Measurements from ENCODE around the gene ZNF814. TPM values are rescaled to one million over a fixed set of nuclear protein-coding genes. Genes with fewer than 3 reads are reported as not detected.

Gene ZNF814
- total and polyA plus RNA-seq, 2 experiments from 2014 or later, result 3.6 to 14.1 TPM

GRCh38 chr19:57803265-57803593 is 85.6 kb downstream of the ZNF814 start:
- no peaks in the 10 kb centered on the region for H3K9me2 ChIP-seq (ENCODE audit: insufficient read depth)
- peak overlapping the region; percentile 90 for H3K9ac ChIP-seq
- H3K79me2 ChIP-seq (ENCODE audit: insufficient read depth), result peaks cover 76% of the 10 kb centered on the region
- H4K20me1 ChIP-seq (ENCODE audit: insufficient read depth), result no peaks in the 10 kb centered on the region
- H3K36me3 ChIP-seq (ENCODE audit: low read depth), result peaks cover 9% of the 10 kb centered on the region; the same call in 1 of the 2 replicates
- H2AFZ ChIP-seq, result peak overlapping the region; percentile 94
- H3K27ac ChIP-seq, result peak overlapping the region; percentile 88
- H3F3A ChIP-seq (ENCODE audit: insufficient read depth), result peaks cover 29% of the 10 kb centered on the region
- in situ Hi-C loops (cut with MboI), result no loop called here
- no peaks in the 10 kb centered on the region for H3K27me3 ChIP-seq (replicated peaks; ENCODE audit: insufficient read depth)
- no peak for DNase-seq
- TF ChIP-seq EZH2phosphoT487 (IDR thresholded peaks at IDR 0.05; ENCODE audit: insufficient read depth, low read depth), result no peak
- no peak for TF ChIP-seq EZH2 (IDR thresholded peaks at IDR 0.05; ENCODE audit: insufficient read depth, poor library complexity, severe bottlenecking)
- no peaks in the 10 kb centered on the region for H3K9me3 ChIP-seq (ENCODE audit: low read depth)
- peaks cover 13% of the 10 kb centered on the region for H3K4me1 ChIP-seq (ENCODE audit: insufficient read depth)
- WGBS, 2 experiments (ENCODE audit: low coverage in 1 of 2, low lambda C conversion rate in 2 of 2, missing lambda C conversion rate in 2 of 2), result 10 to 52% methylated on average over 1 to 6 of the region's 6 CpGs
- peak overlapping the region; percentile 94 for H3K4me3 ChIP-seq
- peak overlapping the region; percentile 97 for H3K4me2 ChIP-seq (ENCODE audit: unreplicated experiment)

- WGBS, 2 experiments (ENCODE audit: low coverage in 1 of 2, low lambda C conversion rate in 2 of 2, missing lambda C conversion rate in 2 of 2), result 83 to 84% methylated on average over 4 of the region's 4 CpGs
- Histone ChIP-seq H3K4me2 (ENCODE audit: unreplicated experiment) (no peak overlapping the region), H3K36me3 (ENCODE audit: low read depth) (0 out of 2 replicates have a peak, but pooled peaks cover 3% of the 10 kb centered on the region)
Observed at GRCh38 chr19:57802269-57802668, 86.6 kb downstream of the ZNF814 start.

GRCh38 chr19:57800696-57801095 is 88.1 kb downstream of the ZNF814 start:
- in situ Hi-C loops (cut with MboI), result no loop called here
- H3F3A ChIP-seq (ENCODE audit: insufficient read depth), result peaks cover 18% of the 10 kb centered on the region
- no peak overlapping the region for H3K4me3 ChIP-seq
- no peak overlapping the region for H3K27ac ChIP-seq
- H4K20me1 ChIP-seq (ENCODE audit: insufficient read depth), result no peaks in the 10 kb centered on the region
- no peaks in the 10 kb centered on the region for H3K27me3 ChIP-seq (replicated peaks; ENCODE audit: insufficient read depth)
- 0 out of 2 replicates have a peak, but pooled peaks cover 2% of the 10 kb centered on the region for H3K36me3 ChIP-seq (ENCODE audit: low read depth)
- H3K9me2 ChIP-seq (ENCODE audit: insufficient read depth), result no peaks in the 10 kb centered on the region
- DNase-seq, result no peak
- H3K9me3 ChIP-seq (ENCODE audit: low read depth), result no peaks in the 10 kb centered on the region
- H2AFZ ChIP-seq, result no peak overlapping the region
- no peak overlapping the region for H3K9ac ChIP-seq
- no peak overlapping the region for H3K4me2 ChIP-seq (ENCODE audit: unreplicated experiment)
- 77 to 79% methylated on average over 5 of the region's 5 CpGs for WGBS, 2 experiments (ENCODE audit: low coverage in 1 of 2, low lambda C conversion rate in 2 of 2, missing lambda C conversion rate in 2 of 2)
- peaks cover 13% of the 10 kb centered on the region for H3K4me1 ChIP-seq (ENCODE audit: insufficient read depth)
- H3K79me2 ChIP-seq (ENCODE audit: insufficient read depth), result peaks cover 70% of the 10 kb centered on the region
- TF ChIP-seq EZH2phosphoT487 (IDR thresholded peaks at IDR 0.05; ENCODE audit: insufficient read depth, low read depth), result no peak
- no peak for TF ChIP-seq EZH2 (IDR thresholded peaks at IDR 0.05; ENCODE audit: insufficient read depth, poor library complexity, severe bottlenecking)

More at GRCh38 chr19:57802269-57802668, 86.6 kb downstream of the ZNF814 start:
- peaks cover 13% of the 10 kb centered on the region for H3K4me1 ChIP-seq (ENCODE audit: insufficient read depth)
- DNase-seq, result no peak
- no peak overlapping the region for H2AFZ ChIP-seq
- H3K9ac ChIP-seq, result no peak overlapping the region
- TF ChIP-seq EZH2 (IDR thresholded peaks at IDR 0.05; ENCODE audit: insufficient read depth, poor library complexity, severe bottlenecking) (no peak), EZH2phosphoT487 (IDR thresholded peaks at IDR 0.05; ENCODE audit: insufficient read depth, low read depth) (no peak)
- no peaks in the 10 kb centered on the region for H4K20me1 ChIP-seq (ENCODE audit: insufficient read depth)
- H3K79me2 ChIP-seq (ENCODE audit: insufficient read depth), result peaks cover 70% of the 10 kb centered on the region
- H3K27me3 ChIP-seq (replicated peaks; ENCODE audit: insufficient read depth), result no peaks in the 10 kb centered on the region
- H3F3A ChIP-seq (ENCODE audit: insufficient read depth), result peaks cover 19% of the 10 kb centered on the region
- no peak overlapping the region for H3K4me3 ChIP-seq
- no peaks in the 10 kb centered on the region for H3K9me3 ChIP-seq (ENCODE audit: low read depth)
- H3K9me2 ChIP-seq (ENCODE audit: insufficient read depth), result no peaks in the 10 kb centered on the region
- H3K27ac ChIP-seq, result peak overlapping the region; percentile 51
- in situ Hi-C loops (cut with MboI), result no loop called here

Other genes with a start within 250 kb of the ZNF814 start
- gene ZSCAN4, start 220.1 kb downstream of the ZNF814 start, total RNA-seq (2014; rRNA removed; shearing (Covaris generic)), result not detected in 2 replicates
- gene ZSCAN4, start 220.1 kb downstream of the ZNF814 start, polyA plus RNA-seq (2016; fragmentation: Nextera tagmentation; extraction: Ambion mirVana), result not detected in 2 replicates
- 6.3 and 7.1 TPM in 2 replicates for gene ZNF551, start 207.1 kb downstream of the ZNF814 start, total RNA-seq (2014; rRNA removed; shearing (Covaris generic))
- gene ZNF551, start 207.1 kb downstream of the ZNF814 start, polyA plus RNA-seq (2016; fragmentation: Nextera tagmentation; extraction: Ambion mirVana), result 1.9 and 2.6 TPM in 2 replicates
- 2.0 and 2.2 TPM in 2 replicates for gene ZNF154, start 179.8 kb downstream of the ZNF814 start, total RNA-seq (2014; rRNA removed; shearing (Covaris generic))
- 2.0 and 2.6 TPM in 2 replicates for gene ZNF154, start 179.8 kb downstream of the ZNF814 start, polyA plus RNA-seq (2016; fragmentation: Nextera tagmentation; extraction: Ambion mirVana)
- gene ZNF671, start 161.4 kb downstream of the ZNF814 start, total RNA-seq (2014; rRNA removed; shearing (Covaris generic)), result 7.2 and 8.4 TPM in 2 replicates
- 6.8 and 6.9 TPM in 2 replicates for gene ZNF671, start 161.4 kb downstream of the ZNF814 start, polyA plus RNA-seq (2016; fragmentation: Nextera tagmentation; extraction: Ambion mirVana)
- 6.7 and 9.4 TPM in 2 replicates for gene ZNF776, start 142.2 kb downstream of the ZNF814 start, total RNA-seq (2014; rRNA removed; shearing (Covaris generic))
- gene ZNF776, start 142.2 kb downstream of the ZNF814 start, polyA plus RNA-seq (2016; fragmentation: Nextera tagmentation; extraction: Ambion mirVana), result 3.7 and 3.9 TPM in 2 replicates
- 8.1 and 20.6 TPM in 2 replicates for gene ZNF586, start 119.4 kb downstream of the ZNF814 start, total RNA-seq (2014; rRNA removed; shearing (Covaris generic))
- 5.1 and 5.8 TPM in 2 replicates for gene ZNF586, start 119.4 kb downstream of the ZNF814 start, polyA plus RNA-seq (2016; fragmentation: Nextera tagmentation; extraction: Ambion mirVana)
- gene ZNF552, start 74.1 kb downstream of the ZNF814 start, total RNA-seq (2014; rRNA removed; shearing (Covaris generic)), result 2.9 and 4.3 TPM in 2 replicates
- 2.7 and 3.2 TPM in 2 replicates for gene ZNF552, start 74.1 kb downstream of the ZNF814 start, polyA plus RNA-seq (2016; fragmentation: Nextera tagmentation; extraction: Ambion mirVana)
- 10.1 and 14.0 TPM in 2 replicates for gene ZNF587B, start 58.7 kb downstream of the ZNF814 start, total RNA-seq (2014; rRNA removed; shearing (Covaris generic))
- 5.1 TPM in 2 replicates for gene ZNF587B, start 58.7 kb downstream of the ZNF814 start, polyA plus RNA-seq (2016; fragmentation: Nextera tagmentation; extraction: Ambion mirVana)
- 10.0 and 14.3 TPM in 2 replicates for gene ZNF587, start 39.2 kb downstream of the ZNF814 start, total RNA-seq (2014; rRNA removed; shearing (Covaris generic))
- gene ZNF587, start 39.2 kb downstream of the ZNF814 start, polyA plus RNA-seq (2016; fragmentation: Nextera tagmentation; extraction: Ambion mirVana), result 6.9 and 8.0 TPM in 2 replicates
- gene ZNF417, start 27.6 kb upstream of the ZNF814 start, total RNA-seq (2014; rRNA removed; shearing (Covaris generic)), result 9.8 and 14.7 TPM in 2 replicates
- 3.6 and 5.1 TPM in 2 replicates for gene ZNF417, start 27.6 kb upstream of the ZNF814 start, polyA plus RNA-seq (2016; fragmentation: Nextera tagmentation; extraction: Ambion mirVana)
- 2.6 and 2.8 TPM in 2 replicates for gene ZNF418, start 46.4 kb upstream of the ZNF814 start, total RNA-seq (2014; rRNA removed; shearing (Covaris generic))
- gene ZNF418, start 46.4 kb upstream of the ZNF814 start, polyA plus RNA-seq (2016; fragmentation: Nextera tagmentation; extraction: Ambion mirVana), result 1.0 and 2.2 TPM in 2 replicates
- 1.5 and 5.2 TPM in 2 replicates for gene ZNF256, start 58.7 kb upstream of the ZNF814 start, total RNA-seq (2014; rRNA removed; shearing (Covaris generic))
- 3.1 and 3.3 TPM in 2 replicates for gene ZNF256, start 58.7 kb upstream of the ZNF814 start, polyA plus RNA-seq (2016; fragmentation: Nextera tagmentation; extraction: Ambion mirVana)
- 0.25 TPM in 1 of 2 replicates, not detected in the other for gene C19orf18, start 85.5 kb upstream of the ZNF814 start, total RNA-seq (2014; rRNA removed; shearing (Covaris generic))
- 0.79 and 1.0 TPM in 2 replicates for gene C19orf18, start 85.5 kb upstream of the ZNF814 start, polyA plus RNA-seq (2016; fragmentation: Nextera tagmentation; extraction: Ambion mirVana)
- gene ZNF606, start 113.8 kb upstream of the ZNF814 start, total RNA-seq (2014; rRNA removed; shearing (Covaris generic)), result 15.0 and 17.2 TPM in 2 replicates
- 8.0 and 8.1 TPM in 2 replicates for gene ZNF606, start 113.8 kb upstream of the ZNF814 start, polyA plus RNA-seq (2016; fragmentation: Nextera tagmentation; extraction: Ambion mirVana)
- gene ZSCAN1, start 145.0 kb upstream of the ZNF814 start, total RNA-seq (2014; rRNA removed; shearing (Covaris generic)), result not detected in 2 replicates
- 0.27 and 0.39 TPM in 2 replicates for gene ZSCAN1, start 145.0 kb upstream of the ZNF814 start, polyA plus RNA-seq (2016; fragmentation: Nextera tagmentation; extraction: Ambion mirVana)
- 5.1 and 6.4 TPM in 2 replicates for gene ZNF135, start 170.2 kb upstream of the ZNF814 start, total RNA-seq (2014; rRNA removed; shearing (Covaris generic))
- gene ZNF135, start 170.2 kb upstream of the ZNF814 start, polyA plus RNA-seq (2016; fragmentation: Nextera tagmentation; extraction: Ambion mirVana), result 4.6 and 4.9 TPM in 2 replicates
- gene ZSCAN18, start 209.2 kb upstream of the ZNF814 start, total RNA-seq (2014; rRNA removed; shearing (Covaris generic)), result 47.8 and 52.6 TPM in 2 replicates
- gene ZSCAN18, start 209.2 kb upstream of the ZNF814 start, polyA plus RNA-seq (2016; fragmentation: Nextera tagmentation; extraction: Ambion mirVana), result 19.0 and 21.8 TPM in 2 replicates